ENCODE measurements around the gene PRR16.

- TF ChIP-seq CTCF (IDR thresholded peaks at IDR 0.05; ENCODE audit: poor library complexity) (no peak), EZH2 (IDR thresholded peaks at IDR 0.05; ENCODE audit: borderline replicate concordance) (no peak)
Measured at GRCh38 chr5:120697147-120697546, 233.0 kb downstream of the PRR16 start.
